Globus pallidus (tissue), 1 donor: ENCODE measurements around the gene COQ8B.
"Not testable (repeated sequence)": the region's sequence is repeated elsewhere in the genome, so short reads cannot be mapped to it uniquely, and the experiment has no call there.

ENCODE experiments used
- DNase-seq: peaks from one replicate; pipeline ENCODE4 v3.0.0-alpha.2; 2015; ENCODE audit warnings: low spot score

The COQ8B gene

DNA sequence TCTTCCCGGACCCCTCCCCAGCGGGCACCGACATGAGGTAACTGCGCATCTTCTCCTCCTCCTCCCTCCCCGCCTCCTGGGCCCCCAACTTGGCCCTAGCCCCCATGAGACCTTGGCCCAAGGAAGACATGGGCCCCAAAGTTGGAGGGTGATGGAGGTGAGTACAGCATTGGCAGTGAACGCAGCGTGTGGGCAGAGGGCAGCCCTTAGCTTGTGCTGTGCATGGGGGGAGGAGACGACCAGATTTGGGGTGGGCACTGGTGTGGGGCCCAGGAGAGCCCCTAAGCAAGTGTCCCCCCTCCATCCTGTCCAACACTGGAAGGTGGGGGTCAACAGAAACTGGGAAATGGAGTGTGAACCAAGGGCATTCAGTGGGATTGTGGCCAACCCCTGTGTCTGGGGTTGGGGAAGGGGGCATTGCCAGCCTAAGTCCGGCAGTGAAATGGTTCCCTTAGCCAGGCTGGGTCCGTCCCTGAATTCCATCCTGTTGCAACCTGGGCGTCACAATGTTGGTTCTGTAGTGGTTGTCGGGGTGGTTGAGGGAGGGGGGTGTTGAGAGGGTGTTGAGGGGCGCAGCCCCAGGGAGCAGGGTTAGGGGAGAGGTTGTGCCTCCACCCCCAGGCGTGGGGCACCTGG is 49.8 kb downstream of the COQ8B start:
- DNase-seq: no peak

DNA sequence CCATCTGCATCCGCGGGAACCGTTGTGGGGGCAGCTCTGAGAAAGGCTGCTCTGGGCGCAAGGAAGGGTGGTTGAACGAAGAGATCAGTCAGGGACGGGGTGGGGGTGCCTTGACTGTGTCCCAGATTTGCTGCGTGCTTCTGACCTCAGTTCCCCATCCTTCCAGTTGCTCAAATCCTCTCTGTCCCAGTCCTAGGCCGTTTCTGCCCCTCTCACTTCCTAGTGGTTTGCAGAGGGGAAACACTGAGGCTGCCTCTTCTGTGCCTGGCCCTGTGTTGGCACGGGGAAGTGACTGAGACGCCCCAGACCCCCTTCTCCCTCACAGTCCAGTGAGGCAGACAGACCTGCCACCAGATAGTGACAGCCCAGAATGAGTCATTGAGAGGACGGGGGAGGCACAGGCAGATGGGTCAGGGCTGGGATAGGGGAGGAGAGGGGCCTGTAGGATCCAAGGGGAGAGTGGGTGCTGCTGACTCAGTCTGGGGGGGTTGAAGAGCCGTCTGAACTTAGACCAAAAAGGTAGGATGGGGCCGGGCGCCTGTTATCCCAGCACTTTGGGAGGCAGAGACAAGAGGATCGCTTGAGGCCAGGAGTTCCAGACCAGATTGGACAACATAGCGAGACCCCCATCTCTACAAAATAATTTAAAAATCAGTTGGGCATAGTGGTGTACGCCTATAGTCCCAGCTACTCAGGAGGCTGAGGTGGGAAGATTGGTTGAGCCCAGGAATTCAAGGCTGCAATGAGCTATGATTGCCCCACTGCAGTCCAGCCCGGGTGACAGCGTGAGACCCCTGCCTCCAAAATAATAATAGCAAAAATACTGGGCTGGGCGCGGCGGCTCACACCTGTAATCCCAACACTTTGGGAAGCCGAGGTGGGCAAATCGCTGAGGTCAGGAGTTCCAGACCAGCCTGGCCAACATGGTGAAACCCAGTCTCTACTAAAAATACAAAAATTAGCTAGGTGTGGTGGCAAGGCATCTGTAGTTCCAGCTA is 52.7 kb downstream of the COQ8B start:
- DNase-seq: no peak

DNA sequence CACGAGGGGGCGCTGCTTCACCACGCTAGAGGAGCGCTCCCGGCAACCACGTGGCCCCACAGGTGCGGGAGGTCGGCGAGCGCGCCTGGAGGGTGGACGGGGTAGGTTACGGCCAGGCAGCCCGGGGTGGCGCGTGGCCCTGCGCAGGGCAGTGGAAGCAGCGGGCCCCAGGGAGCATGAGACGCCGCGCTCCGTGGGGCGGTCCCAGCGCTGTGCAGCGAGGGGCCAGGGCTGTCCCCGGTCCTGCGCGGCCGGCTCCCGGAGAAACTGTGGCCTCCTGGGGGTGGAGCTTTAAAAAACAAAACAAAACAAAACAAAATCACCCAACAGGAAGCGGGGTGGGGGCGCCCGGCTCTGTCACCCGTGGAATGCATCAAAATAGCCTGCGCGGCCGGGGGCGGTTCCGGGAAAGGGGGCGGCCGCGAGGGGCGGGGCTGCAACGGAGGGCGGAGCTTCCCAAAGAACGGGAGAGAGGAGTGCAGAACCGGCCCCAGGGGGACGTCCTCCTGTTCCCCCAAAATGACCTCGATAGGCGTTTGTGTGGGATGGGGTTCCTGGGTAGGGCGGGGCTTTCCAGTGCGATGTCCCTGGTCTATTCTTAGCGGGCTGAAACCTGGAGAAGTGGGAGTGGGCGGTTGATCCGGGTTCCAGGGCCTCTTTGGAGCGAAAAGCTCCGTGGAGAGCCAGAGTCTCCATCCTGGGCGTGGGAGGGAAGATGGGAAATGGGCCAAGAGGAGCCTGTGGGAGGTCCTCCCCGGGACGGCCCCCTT is 53.6 kb downstream of the COQ8B start:
- peak; percentile 72 for DNase-seq

- DNase-seq: no peak
Observed at GRCh38 chr19:40661616-40662015, 55.1 kb downstream of the COQ8B start.

- DNase-seq: no peak
Observed at GRCh38 chr19:40659566-40659965, 57.1 kb downstream of the COQ8B start.

- no peak for DNase-seq
Observed at GRCh38 chr19:40659116-40659515, 57.6 kb downstream of the COQ8B start.

DNA sequence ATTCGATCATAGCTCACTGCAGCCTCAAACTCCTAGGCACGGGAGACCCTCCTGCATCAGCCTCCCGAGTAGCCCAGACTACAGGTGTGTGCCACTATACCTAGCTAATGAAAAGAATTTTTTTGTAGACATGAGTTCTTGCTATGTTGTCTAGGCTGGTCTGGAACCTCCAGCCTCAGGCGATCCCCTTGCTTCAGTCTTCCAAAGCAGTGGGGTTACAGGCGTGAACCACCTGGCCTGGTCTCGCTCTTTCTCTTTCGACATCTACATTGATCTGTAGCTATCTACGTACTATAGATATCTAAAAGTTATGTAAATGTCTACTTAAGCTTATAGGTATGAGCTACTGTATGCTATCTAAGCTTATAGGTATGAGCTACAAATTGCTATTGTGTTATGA is 58.7 kb downstream of the COQ8B start:
- DNase-seq: no peak

DNA sequence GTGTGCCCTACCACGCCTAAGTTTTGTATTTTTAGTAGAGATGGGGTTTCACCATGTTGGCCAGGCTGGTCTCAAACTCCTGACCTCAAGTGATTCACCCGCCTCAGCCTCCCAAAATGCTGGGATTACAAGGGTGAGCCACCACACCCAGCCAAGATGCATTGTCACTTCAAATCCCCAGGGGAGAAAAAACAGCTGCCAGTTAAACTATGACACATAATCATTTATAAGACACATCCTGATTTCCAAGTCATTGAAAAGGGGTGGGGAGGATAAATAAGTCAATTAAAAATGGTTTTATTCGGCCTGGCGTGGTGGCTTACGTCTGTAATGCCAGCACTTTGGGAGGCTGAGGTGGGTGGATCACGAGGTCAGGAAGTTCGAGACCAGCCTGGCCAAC is 61.0 kb downstream of the COQ8B start:
- DNase-seq: not testable (repeated sequence)

GRCh38 chr19:40652303-40652702 is 64.4 kb downstream of the COQ8B start:
- not testable (repeated sequence) for DNase-seq

DNA sequence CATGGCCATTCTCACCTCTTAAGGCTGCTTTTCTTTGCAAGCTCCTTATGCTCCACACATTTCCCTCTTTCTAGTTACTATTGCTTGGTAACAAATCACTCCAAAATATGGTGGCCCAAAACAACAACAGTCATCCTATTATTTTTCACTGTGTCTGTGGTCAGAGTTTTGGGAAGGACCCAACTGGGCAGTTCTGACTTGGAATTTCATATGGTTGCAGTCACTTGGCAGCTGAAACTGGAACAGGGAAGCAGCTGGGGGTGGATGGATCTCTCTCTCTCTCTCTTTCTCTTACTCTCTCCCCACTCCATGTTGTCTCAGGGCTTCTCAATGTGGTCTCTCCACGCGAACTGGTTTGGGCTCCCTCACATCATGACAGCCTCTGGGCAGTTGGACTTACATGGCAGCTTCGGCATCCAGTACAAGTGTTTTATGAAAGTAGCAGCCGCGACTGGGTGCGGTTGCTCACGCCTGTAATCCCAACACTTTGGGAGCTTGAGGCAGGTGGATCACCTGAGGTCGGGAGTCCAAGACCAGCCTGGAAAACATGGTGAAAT is 65.9 kb downstream of the COQ8B start:
- DNase-seq: no peak

GRCh38 chr19:40649903-40650675 is 66.6 kb downstream of the COQ8B start:
- not testable (repeated sequence) for DNase-seq

DNA sequence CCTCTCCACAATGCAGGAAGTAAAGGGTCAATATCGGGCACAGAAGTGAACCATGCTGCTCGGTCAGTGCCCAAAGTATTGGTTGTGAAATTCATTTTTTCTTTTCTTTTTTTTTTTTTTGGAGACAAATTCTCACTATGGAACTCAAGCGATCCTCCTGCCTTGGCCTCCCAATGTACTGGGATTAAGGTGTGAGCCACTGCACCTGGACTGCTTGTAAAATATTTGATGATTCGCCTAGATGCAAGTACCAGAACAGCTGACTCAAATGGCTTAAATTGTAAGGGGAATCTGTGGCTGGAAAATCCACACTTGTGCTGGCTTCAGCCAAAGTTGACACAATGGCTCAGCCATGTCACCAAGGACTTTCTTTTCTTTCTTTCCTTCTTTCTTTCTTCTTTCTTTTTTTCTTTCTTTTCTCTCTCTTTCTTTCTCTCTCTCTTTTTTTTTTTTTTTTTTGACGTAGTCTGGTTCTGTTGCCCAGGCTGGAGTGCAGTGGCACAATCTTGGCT is 69.9 kb downstream of the COQ8B start:
- no peak for DNase-seq

GRCh38 chr19:40642757-40643305 is 73.9 kb downstream of the COQ8B start:
- DNase-seq: no peak

DNA sequence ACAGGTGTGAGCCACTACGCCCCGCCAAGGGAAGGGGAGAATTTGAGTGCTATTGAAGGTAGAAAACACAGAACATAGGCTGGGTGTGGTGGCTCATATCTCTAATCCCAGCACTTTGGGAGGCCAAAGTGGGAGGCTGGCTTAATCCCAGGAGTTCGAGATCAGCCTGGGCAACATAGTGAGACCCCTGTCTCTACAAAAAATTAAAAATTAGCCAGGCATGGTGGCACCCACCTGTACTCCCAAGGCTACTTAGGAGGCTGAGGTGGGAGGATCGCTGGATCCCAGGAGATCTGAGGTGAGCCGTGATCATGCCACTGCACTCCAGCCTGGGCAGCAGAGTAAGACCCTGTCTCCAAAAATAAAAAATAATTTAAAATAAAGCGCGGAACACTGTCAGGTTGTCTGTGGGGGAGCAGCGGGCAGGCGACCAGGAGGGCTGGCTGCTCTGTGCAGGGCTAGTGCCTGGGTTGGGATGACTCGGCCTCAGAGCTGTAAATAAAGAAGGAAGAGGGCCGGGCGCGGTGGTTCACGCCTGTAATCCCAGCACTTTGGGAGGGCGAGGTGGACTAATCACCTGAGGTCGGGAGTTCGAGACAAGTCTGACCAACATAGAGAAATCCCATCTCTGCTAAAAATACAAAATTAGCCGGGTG is 74.5 kb downstream of the COQ8B start:
- DNase-seq: no peak
